ENCODE results near the gene HOXC9. TPM values are rescaled to one million over a fixed set of nuclear protein-coding genes. Genes with fewer than 3 reads are reported as not detected.

Gene HOXC9
- total and polyA plus RNA-seq, 9 of the 15 experiments (the other 6 are each of a cell fraction or from before 2014, with no cell fraction given), result 1.1 to 10.5 (median 9.3) TPM

GRCh38 chr12:54028314-54029201 lies 28.6 kb downstream of the HOXC9 start, which contains the start of gene HOXC6:
Gene HOXC6, plus strand, starts transcription at chr12:54028440. Its CDS starts 82 bp downstream, at chr12:54028522.
- Histone ChIP-seq H3K4me2 (ENCODE audit: insufficient read depth, low read length) (peak within 1 kb of the TSS; percentile 82), H4K20me1 (replicated peaks; ENCODE audit: control insufficient read depth, insufficient read depth, low read length) (no peaks in the 10 kb centered on the region), H3K4me3 (peak within 1 kb of the TSS; percentile 32), H3K4me1 (replicated peaks in 1 of 2; ENCODE audit: control insufficient read depth in 2 of 2, insufficient read depth in 2 of 2, low read length in 2 of 2) (peaks cover 3 to 25% of the 10 kb centered on the region in 2 experiments; a peak in 3 of 5 replicates), H3K9me1 (ENCODE audit: control insufficient read depth, insufficient read depth, low read length) (no peaks in the 10 kb centered on the region), H3K27ac (ENCODE audit: extremely low read depth, low read depth, low read length) (peak within 1 kb of the TSS; percentile 51; the same call in 2 of the 3 replicates), H2AFZ (ENCODE audit: low read depth, low read length) (peak within 1 kb of the TSS; percentile 86), H3K9me3 (replicated peaks; ENCODE audit: control insufficient read depth, insufficient read depth, low read depth, low read length) (no peaks in the 10 kb centered on the region), H3K9ac (ENCODE audit: insufficient read depth in 1 of 2, low read depth in 2 of 2, low read length in 2 of 2) (peak within 1 kb of the TSS; percentile 42 to 78), H3K27me3 (ENCODE audit: control insufficient read depth in 2 of 2, insufficient read depth in 2 of 2, low read length in 2 of 2) (no peaks in the 10 kb centered on the region), H3K79me2 (ENCODE audit: control insufficient read depth, insufficient read depth, low read length) (no peaks in the 10 kb centered on the region), H3K36me3 (ENCODE audit: control insufficient read depth, insufficient read depth, low read length) (peaks cover 2% of the 10 kb centered on the region; the same call in 1 of the 3 replicates)
- in situ Hi-C loops (cut with MboI), result loop anchor here (10.0 kb wide), 1 partner anchor 166 kb away; no protein-coding TSS in a partner anchor
- ChIA-PET CTCF (ENCODE audit: low intra/inter-chr PET ratio) (no interaction called here), POLR2A (interaction anchor here (0.6 to 1.5 kb wide), 4 partner anchors 11 to 673 kb away, joined by 3 to 5 read pairs (median 3); no protein-coding TSS in a partner anchor)
- TSS peak; percentile 85 for BruUV-seq (replicated peaks)
- intact Hi-C loops (cut with micrococcal nuclease), result no loop called here
- DNase-seq (ENCODE audit: extremely low read depth in 1 of 4, low spot score in 3 of 4) (peak; percentile 57 to 80 (median 74)), ATAC-seq (peak; percentile 76), FAIRE-seq (peak; percentile 74)
- 47% methylated on average over 35 of the region's 36 CpGs for WGBS (ENCODE audit: insufficient coverage, low coverage, missing lambda C conversion rate)
- TF ChIP-seq POLR2A (conservative IDR thresholded peaks at IDR 0.05) (no peak), E2F6 (IDR thresholded peaks at IDR 0.05; ENCODE audit: borderline replicate concordance in 1 of 2, extremely low read depth in 1 of 2, insufficient read depth in 1 of 2, insufficient read length in 1 of 2, low read depth in 1 of 2, low read length in 1 of 2, poor library complexity in 1 of 2, severe bottlenecking in 1 of 2) (peak in 1 of 2 experiments; percentile 61), ZNF717 (CRISPR knock-in tag; IDR thresholded peaks at IDR 0.05) (no peak), SMC3 (conservative IDR thresholded peaks at IDR 0.05; ENCODE audit: insufficient read depth, low read depth, low read length) (no peak), PKNOX1 (IDR thresholded peaks at IDR 0.05) (0 out of 2 replicates have a peak, but pooled peaks have one; percentile 14), ZNF384 (IDR thresholded peaks at IDR 0.05; ENCODE audit: low read depth, low read length) (peak; percentile 49; the same call in 1 of the 2 replicates), SIN3A (IDR thresholded peaks at IDR 0.05; ENCODE audit: borderline replicate concordance in 2 of 2, control insufficient read depth in 1 of 2, low read depth in 2 of 2, low read length in 2 of 2) (no peak), PML (IDR thresholded peaks at IDR 0.05; ENCODE audit: low read length) (no peak), PRPF4 (IDR thresholded peaks at IDR 0.05; ENCODE audit: insufficient read depth, low read depth, low read length, poor library complexity, severe bottlenecking) (no peak), USF2 (CRISPR knock-in tag; IDR thresholded peaks at IDR 0.05) (peak; percentile 85), CGGBP1 (CRISPR knock-in tag; IDR thresholded peaks at IDR 0.05) (no peak)
- TF ChIP-seq, protein P1, sequence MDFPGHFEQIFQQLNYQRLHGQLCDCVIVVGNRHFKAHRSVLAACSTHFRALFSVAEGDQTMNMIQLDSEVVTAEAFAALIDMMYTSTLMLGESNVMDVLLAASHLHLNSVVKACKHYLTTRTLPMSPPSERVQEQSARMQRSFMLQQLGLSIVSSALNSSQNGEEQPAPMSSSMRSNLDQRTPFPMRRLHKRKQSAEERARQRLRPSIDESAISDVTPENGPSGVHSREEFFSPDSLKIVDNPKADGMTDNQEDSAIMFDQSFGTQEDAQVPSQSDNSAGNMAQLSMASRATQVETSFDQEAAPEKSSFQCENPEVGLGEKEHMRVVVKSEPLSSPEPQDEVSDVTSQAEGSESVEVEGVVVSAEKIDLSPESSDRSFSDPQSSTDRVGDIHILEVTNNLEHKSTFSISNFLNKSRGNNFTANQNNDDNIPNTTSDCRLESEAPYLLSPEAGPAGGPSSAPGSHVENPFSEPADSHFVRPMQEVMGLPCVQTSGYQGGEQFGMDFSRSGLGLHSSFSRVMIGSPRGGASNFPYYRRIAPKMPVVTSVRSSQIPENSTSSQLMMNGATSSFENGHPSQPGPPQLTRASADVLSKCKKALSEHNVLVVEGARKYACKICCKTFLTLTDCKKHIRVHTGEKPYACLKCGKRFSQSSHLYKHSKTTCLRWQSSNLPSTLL (IDR thresholded peaks at IDR 0.05), result no peak
